Activated naive CD8-positive, alpha-beta T cell (primary cell): Measurements from ENCODE around the gene CYP2F1.
"Not testable (repeated sequence)": the region's sequence is repeated elsewhere in the genome, so short reads cannot be mapped to it uniquely, and the experiment has no call there.

ENCODE experiments used
- H3K27ac Mint-ChIP-seq: one replicate; pipeline ENCODE4 v1.8.0; 2021; ENCODE audit warnings: mixed read lengths
- H3K27me3 Mint-ChIP-seq: one replicate; pipeline ENCODE4 v1.8.0; 2021; ENCODE audit warnings: mixed read lengths
- H3K36me3 Mint-ChIP-seq: one replicate; pipeline ENCODE4 v1.8.0; 2021; ENCODE audit warnings: mixed read lengths
- H3K4me1 Mint-ChIP-seq: one replicate; pipeline ENCODE4 v1.8.0; 2021; ENCODE audit warnings: low read depth, mixed read lengths
- H3K4me3 Mint-ChIP-seq: one replicate; pipeline ENCODE4 v1.8.0; 2021; ENCODE audit warnings: mild to moderate bottlenecking, mixed read lengths
- H3K9me3 Mint-ChIP-seq: one replicate; pipeline ENCODE4 v1.8.0; 2021; ENCODE audit warnings: low read depth, mixed read lengths

The CYP2F1 gene

DNA sequence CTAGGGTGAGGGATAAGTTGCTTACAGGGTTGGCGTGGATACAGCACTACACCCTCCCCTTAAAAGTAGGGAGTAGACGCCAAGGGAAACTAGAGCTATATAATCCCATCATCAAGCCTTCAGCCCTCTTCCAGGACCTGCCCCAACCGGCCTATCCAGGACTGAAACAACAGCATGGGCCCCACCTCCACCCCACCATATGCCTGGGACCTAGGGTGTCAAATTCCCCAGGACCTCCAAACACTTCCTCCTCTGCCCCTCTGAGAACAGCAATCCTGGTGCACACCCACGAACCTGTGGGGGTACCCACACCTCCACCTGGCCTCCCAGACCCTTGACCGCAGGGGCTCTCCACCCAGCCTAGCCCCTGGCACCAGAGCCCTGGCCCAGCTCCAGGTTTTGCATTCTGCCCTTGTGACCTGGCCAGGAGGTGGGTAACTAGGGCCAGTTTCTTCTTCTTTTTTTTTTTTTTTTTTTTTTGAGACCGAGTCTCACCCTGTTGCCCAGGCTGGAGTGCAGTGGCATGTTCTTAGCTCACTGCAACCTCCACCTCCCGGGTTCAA lies 1.4 kb upstream of the CYP2F1 start:
- H3K27me3 Mint-ChIP-seq, result no peaks in the 10 kb centered on the region
- no peak overlapping the region for H3K27ac Mint-ChIP-seq
- H3K36me3 Mint-ChIP-seq, result peaks cover 3% of the 10 kb centered on the region
- H3K4me1 Mint-ChIP-seq, result no peaks in the 10 kb centered on the region
- no peak overlapping the region for H3K4me3 Mint-ChIP-seq
- H3K9me3 Mint-ChIP-seq, result no peaks in the 10 kb centered on the region

GRCh38 chr19:41116261-41116660 lies 2.0 kb downstream of the CYP2F1 start:
- no peaks in the 10 kb centered on the region for H3K27me3 Mint-ChIP-seq
- no peak overlapping the region for H3K27ac Mint-ChIP-seq
- H3K36me3 Mint-ChIP-seq, result peaks cover 3% of the 10 kb centered on the region
- H3K9me3 Mint-ChIP-seq, result no peaks in the 10 kb centered on the region
- H3K4me1 Mint-ChIP-seq, result peaks cover 20% of the 10 kb centered on the region
- no peak overlapping the region for H3K4me3 Mint-ChIP-seq

GRCh38 chr19:41120929-41121911 lies 7.0 kb downstream of the CYP2F1 start:
- peak overlapping the region; percentile 49 for H3K4me3 Mint-ChIP-seq
- H3K36me3 Mint-ChIP-seq, H3K27me3 Mint-ChIP-seq, H3K9me3 Mint-ChIP-seq: not testable (repeated sequence)
- peak overlapping the region; percentile 58 for H3K27ac Mint-ChIP-seq
- peaks cover 24% of the 10 kb centered on the region for H3K4me1 Mint-ChIP-seq

DNA sequence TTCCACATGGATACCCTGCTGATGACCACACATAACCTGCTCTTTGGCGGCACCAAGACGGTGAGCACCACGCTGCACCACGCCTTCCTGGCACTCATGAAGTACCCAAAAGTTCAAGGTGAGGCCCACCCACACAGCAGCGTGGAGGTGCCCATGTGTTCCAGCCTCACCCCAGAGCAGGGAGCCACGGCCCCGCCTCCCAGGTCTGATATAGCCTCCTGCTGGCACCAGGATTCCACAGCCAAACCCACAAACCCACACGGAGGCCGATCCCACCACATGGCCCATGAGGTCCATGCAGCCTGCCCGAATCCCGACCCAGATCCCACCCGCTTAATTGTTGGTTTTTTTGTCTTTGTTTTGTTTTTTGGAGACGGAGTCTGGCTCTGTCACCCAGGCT lies 8.6 kb downstream of the CYP2F1 start:
- H3K36me3 Mint-ChIP-seq, H3K27me3 Mint-ChIP-seq, H3K27ac Mint-ChIP-seq, H3K4me3 Mint-ChIP-seq, H3K9me3 Mint-ChIP-seq: not testable (repeated sequence)
- peaks cover 32% of the 10 kb centered on the region for H3K4me1 Mint-ChIP-seq

DNA sequence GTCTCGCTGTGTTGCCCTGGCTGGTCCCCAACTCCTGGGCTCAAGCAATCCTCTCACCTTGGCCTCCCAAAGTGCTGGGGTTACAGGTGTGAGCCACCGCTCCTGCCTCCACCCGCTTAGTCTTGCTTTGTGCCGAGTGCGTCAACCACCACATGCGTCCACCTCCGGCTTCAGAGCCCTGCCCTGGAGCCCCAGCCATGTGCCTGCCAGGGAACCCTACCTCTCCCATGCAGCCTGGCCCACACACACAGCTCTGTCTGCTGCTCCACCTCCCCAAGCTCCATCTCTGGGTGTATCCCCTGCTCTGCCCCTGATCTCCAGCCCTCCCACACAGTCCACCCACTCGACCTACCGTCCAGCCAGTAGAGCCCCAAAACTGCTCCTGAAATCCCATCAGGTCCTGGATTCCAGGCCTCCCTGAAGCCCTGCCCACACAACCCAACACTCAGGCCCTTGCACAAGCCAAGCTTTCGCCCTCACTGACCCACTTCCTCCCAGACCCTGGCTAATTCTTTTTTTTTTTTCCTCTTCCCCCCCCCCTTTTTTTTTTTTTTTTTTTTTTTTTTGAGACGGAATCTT lies 9.6 kb downstream of the CYP2F1 start:
- Mint-ChIP-seq H3K4me1 (peaks cover 35% of the 10 kb centered on the region), H3K9me3 (no peaks in the 10 kb centered on the region), H3K27ac (no peak overlapping the region), H3K4me3 (no peak overlapping the region), H3K36me3 (no peaks in the 10 kb centered on the region), H3K27me3 (no peaks in the 10 kb centered on the region)

DNA sequence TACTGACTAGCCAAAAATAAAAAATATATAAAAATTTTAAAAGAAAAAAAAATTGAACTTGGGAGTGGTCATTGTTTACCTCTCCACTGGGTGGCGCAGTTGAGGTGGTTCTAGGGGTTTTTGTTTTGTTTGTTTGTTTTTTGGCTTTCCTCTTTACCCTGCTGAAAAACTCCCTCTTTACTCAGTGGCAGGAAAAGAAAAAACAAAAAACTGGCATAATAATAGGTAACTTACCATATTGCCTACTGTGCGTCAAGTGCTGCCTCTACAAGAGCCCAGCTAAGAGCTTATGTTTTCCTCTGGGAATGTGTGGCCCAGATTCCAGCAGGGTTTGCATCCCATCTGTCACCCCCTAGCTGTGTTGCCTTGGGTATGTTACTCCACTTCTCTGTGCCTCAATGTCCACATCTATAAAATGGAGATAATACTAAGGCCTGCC lies 12.6 kb downstream of the CYP2F1 start:
- H3K27me3 Mint-ChIP-seq, result not testable (repeated sequence)
- H3K4me1 Mint-ChIP-seq, result peaks cover 16% of the 10 kb centered on the region

DNA sequence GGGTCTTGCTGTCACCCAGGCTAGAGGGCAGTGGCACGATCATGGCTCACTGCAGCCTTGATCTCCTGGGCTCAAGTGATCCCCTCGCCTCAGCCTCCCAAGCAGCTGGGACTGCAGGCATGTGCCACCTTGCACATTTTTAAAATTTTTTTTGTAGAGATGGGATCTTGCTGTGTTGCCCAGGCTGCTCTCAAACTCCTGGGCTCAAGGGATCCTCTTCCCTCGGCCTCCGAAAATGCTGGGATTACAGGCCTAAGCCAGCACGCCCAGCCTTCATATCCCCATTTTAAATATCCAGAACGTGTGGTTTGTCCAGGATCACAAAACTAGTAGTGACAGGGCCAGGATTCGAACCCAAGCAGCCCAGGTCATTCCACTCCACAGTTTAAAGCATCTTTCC lies 13.1 kb downstream of the CYP2F1 start:
- Mint-ChIP-seq H3K4me1 (peaks cover 14% of the 10 kb centered on the region), H3K4me3 (peak overlapping the region; percentile 74)
- H3K36me3 Mint-ChIP-seq, H3K27me3 Mint-ChIP-seq, H3K9me3 Mint-ChIP-seq, H3K27ac Mint-ChIP-seq: not testable (repeated sequence)

More for the DNA sequence above, 12.6 kb downstream of the CYP2F1 start:
- H3K27ac Mint-ChIP-seq, H3K9me3 Mint-ChIP-seq, H3K36me3 Mint-ChIP-seq, H3K4me3 Mint-ChIP-seq: not testable (repeated sequence)

GRCh38 chr19:41127801-41128300 lies 13.6 kb downstream of the CYP2F1 start:
- Mint-ChIP-seq H3K4me3 (peak overlapping the region; percentile 74), H3K4me1 (peaks cover 14% of the 10 kb centered on the region), H3K27ac (peak overlapping the region; percentile 37)
- not testable (repeated sequence) for H3K27me3 Mint-ChIP-seq, H3K36me3 Mint-ChIP-seq, H3K9me3 Mint-ChIP-seq

DNA sequence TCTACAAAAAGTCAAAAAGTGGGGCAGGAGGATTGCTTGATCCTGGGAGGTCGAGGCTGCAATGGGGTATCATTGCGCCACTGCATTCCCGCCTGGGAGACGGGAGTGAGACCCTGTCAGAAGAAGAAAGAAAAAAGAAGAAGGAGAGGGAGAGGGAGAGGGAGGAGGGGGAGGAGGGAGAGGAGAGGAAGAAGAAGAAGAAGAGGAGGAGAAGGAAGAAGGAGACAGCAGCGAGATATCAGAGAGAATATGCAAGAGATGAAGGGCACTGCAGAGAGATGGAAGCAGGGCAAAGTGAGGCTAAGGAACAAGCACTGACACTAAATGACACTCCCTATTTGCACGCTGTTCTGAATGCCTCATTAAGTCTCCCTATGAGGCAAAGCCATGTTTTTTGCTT lies 14.5 kb downstream of the CYP2F1 start:
- H3K4me1 Mint-ChIP-seq, result peaks cover 14% of the 10 kb centered on the region
- no peaks in the 10 kb centered on the region for H3K9me3 Mint-ChIP-seq
- no peaks in the 10 kb centered on the region for H3K36me3 Mint-ChIP-seq
- H3K4me3 Mint-ChIP-seq, result peak overlapping the region; percentile 74
- H3K27me3 Mint-ChIP-seq, result peaks cover 2% of the 10 kb centered on the region
- no peak overlapping the region for H3K27ac Mint-ChIP-seq

DNA sequence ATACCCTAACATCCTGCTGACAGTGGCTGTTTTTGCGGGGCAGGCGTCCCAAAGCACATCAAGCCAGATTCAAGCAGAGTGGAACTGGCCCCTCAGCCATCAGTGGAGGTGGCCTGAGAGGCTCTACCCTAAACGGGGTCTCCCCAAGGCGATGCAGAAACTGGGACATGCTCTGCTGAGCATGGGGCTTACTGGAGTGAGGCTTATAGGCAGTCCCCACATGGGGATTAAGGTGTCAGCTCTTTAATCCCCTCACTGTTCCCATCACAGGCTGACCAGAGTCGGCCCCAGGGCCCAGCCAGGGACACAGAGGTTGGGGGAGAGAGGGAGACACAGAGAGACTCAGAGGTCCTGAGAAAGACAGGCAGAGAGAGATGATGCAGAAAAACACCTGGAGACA lies 17.0 kb downstream of the CYP2F1 start:
- peaks cover 26% of the 10 kb centered on the region for H3K4me1 Mint-ChIP-seq
- H3K27ac Mint-ChIP-seq, result no peak overlapping the region
- no peak overlapping the region for H3K4me3 Mint-ChIP-seq
- peaks cover 2% of the 10 kb centered on the region for H3K27me3 Mint-ChIP-seq
- H3K36me3 Mint-ChIP-seq, result no peaks in the 10 kb centered on the region
- H3K9me3 Mint-ChIP-seq, result no peaks in the 10 kb centered on the region

- peaks cover 2% of the 10 kb centered on the region for H3K27me3 Mint-ChIP-seq
- H3K4me3 Mint-ChIP-seq, result peak overlapping the region; percentile 4
- no peaks in the 10 kb centered on the region for H3K9me3 Mint-ChIP-seq
These were observed 19.0 kb downstream of the CYP2F1 start for GRCh38 chr19:41133260-41133659.

DNA sequence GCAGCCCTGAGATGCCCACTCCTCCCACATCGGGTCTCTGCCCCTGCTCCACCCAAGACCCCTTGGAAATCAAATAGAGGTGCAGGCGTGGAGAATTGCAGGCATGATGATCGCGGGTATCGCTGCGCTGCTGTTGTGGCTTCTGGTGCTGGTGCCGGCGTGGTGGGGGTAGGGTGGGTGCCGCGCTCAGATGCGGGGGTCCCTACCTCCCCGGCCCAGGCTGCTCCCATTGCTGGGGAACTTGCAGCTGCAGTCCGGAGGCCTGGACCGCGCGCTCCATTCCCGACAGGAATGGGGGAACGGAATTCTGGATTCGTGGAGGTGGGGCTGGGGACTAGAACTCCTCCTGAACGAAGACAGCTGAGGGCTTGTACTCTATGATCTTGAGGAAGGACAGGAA lies 20.4 kb downstream of the CYP2F1 start:
- Mint-ChIP-seq H3K4me1 (peaks cover 15% of the 10 kb centered on the region), H3K4me3 (peak overlapping the region; percentile 72), H3K27ac (no peak overlapping the region), H3K9me3 (no peaks in the 10 kb centered on the region), H3K27me3 (peaks cover 2% of the 10 kb centered on the region), H3K36me3 (no peaks in the 10 kb centered on the region)

More at GRCh38 chr19:41133260-41133659, 19.0 kb downstream of the CYP2F1 start:
- Mint-ChIP-seq H3K36me3 (no peaks in the 10 kb centered on the region), H3K27ac (no peak overlapping the region), H3K4me1 (peaks cover 18% of the 10 kb centered on the region)

DNA sequence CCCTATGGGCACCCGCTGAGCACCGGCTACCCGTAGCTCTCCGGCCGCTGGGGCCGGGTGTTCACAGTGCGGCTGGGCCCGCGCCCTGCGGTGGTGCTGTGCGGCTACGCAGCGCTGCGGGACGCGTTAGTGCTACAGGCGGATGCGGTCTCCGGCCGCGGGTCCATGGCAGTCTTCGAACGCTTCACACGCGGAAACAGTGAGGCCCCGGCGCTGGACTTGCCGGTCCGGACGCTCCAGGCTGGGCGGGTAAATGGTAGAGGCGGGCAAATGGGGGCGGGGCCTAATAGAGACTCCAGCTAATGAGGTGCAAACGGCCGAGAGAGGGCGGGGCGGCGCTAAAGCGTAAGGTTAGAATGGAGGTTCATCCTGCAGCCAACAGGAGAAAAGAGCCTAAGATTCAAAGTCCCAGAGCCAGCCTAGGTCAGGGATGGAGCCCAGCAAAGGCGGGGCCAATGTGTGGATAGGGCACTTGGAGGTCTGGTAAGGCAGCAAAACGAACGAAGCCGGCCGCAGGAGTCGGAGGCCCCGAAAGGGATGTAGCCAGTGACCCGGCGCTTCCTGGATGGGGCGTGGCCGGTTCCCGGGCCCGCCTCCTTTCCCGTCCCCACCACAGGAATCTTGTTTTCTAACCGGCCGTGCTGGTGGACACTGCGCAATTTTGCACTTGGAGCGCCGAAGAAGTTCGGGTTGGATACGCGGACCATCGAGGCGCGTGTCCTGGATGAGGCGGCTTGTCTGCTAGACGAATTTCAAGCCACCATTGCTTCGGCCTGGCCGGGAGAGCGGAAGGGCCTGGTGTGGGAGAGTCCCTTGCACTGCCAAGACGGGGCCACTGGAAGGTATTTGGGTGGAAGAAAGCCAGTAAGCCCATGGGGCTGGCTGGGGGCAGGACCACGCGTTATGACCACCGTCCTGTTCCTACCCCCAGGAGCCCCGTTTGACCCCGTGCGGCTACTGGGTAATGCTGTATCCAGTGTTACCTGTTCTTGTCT lies 21.5 kb downstream of the CYP2F1 start:
- not testable (repeated sequence) for H3K36me3 Mint-ChIP-seq, H3K27me3 Mint-ChIP-seq, H3K9me3 Mint-ChIP-seq
- peaks cover 15% of the 10 kb centered on the region for H3K4me1 Mint-ChIP-seq
- peak overlapping the region; percentile 89 for H3K27ac Mint-ChIP-seq
- H3K4me3 Mint-ChIP-seq, result peak overlapping the region; percentile 94
